Spleen (tissue), 11 donors: ENCODE data around the gene CACNA1F. TPM values are rescaled to one million over a fixed set of nuclear protein-coding genes. Genes with fewer than 3 reads are reported as not detected.

Experiments
- DNase-seq: peaks from one replicate; pipeline ENCODE4 v3.0.0-alpha.2; 2020
- H3K27ac ChIP-seq, 8 donors: fragments of 200-600 bp; sonication (generic) in 7 of 8; 1 replicate in 4 of 8; 2 replicates in 4 of 8; pipeline versions ENCODE4 v1.5.0 to v1.8.0; 2016 to 2021; ENCODE audit warnings: inconsistent platforms in 4 of 8, mild to moderate bottlenecking in 4 of 8, moderate library complexity in 1 of 8
- H3K27me3 ChIP-seq, 7 donors: fragments of 200-600 bp; sonication (generic) in 6 of 7; replicated peaks in 1 of 7; 1 replicate in 4 of 7; 2 replicates in 3 of 7; pipeline versions ENCODE4 v1.5.0 to v1.8.0; 2016 to 2021; ENCODE audit warnings: inconsistent platforms in 3 of 7, mild to moderate bottlenecking in 1 of 7
- H3K36me3 ChIP-seq, 6 donors: fragments of 200-600 bp; sonication (generic) in 5 of 6; 1 replicate in 4 of 6; 2 replicates in 2 of 6; pipeline versions ENCODE4 v1.5.0 to v1.8.0; 2016 to 2021; ENCODE audit warnings: inconsistent platforms in 2 of 6
- H3K4me1 ChIP-seq, 6 donors: fragments of 200-600 bp; sonication (generic) in 5 of 6; 1 replicate in 3 of 6; 2 replicates in 3 of 6; pipeline versions ENCODE4 v1.5.0 to v1.8.0; 2016 to 2021; ENCODE audit warnings: inconsistent platforms in 3 of 6
- H3K4me3 ChIP-seq, 8 donors: fragments of 200-600 bp; sonication (generic) in 7 of 8; 1 replicate in 4 of 8; 2 replicates in 4 of 8; pipeline versions ENCODE4 v1.5.0 to v1.8.0; 2016 to 2021; ENCODE audit warnings: inconsistent platforms in 4 of 8, mild to moderate bottlenecking in 4 of 8, moderate library complexity in 2 of 8
- H3K9me3 ChIP-seq, 8 donors: fragments of 200-600 bp; sonication (generic) in 7 of 8; 1 replicate in 4 of 8; 2 replicates in 4 of 8; pipeline versions ENCODE4 v1.5.0 to v1.8.0; 2016 to 2021; ENCODE audit warnings: inconsistent platforms in 4 of 8
- POLR2A ChIP-seq, 3 donors: fragments of 450-650 bp; IDR thresholded peaks; one replicate each; pipeline ENCODE4 v1.5.1; 2017; ENCODE audit warnings: antibody characterized with exemption in 3 of 3, mild to moderate bottlenecking in 1 of 3
- POLR2AphosphoS5 ChIP-seq, 3 donors: sonication (generic); formaldehyde crosslinking; IDR thresholded peaks; one replicate each; pipeline ENCODE4 v1.5.1; 2017; ENCODE audit warnings: antibody characterized with exemption in 3 of 3
- WGBS, 5 donors: extraction: QIAGEN DNeasy Blood & Tissue Kit in 3 of 5; methylation state at CpG; one replicate each; pipeline versions ENCODE4 v1.1.5 to v1.1.7; 2013 to 2018; 5-methylcytosine and 5-hydroxymethylcytosine counted together
- intact Hi-C: fragments of 100-400 bp; cut with DNase I; formaldehyde crosslinking; loops from one replicate; pipeline ENCODE4 v1.15.0; 2023; ENCODE audit warnings: low total_unique reads
- polyA plus RNA-seq, 3 donors: library from polyadenylated mRNA; stranded (reverse); fragments of 200-250 nt; gene quantifications; one replicate each; pipeline ENCODE4 v1.2.1, GENCODE V29; 2013
- total RNA-seq, 7 donors: library from RNA; depleted of rRNA in 3 of 7; stranded (reverse); fragments of >200 nt in 3 of 7; fragmentation: NEBNext Ultra II Directional in 4 of 7; extraction: Animal tissue kit (Norgen Biotek cat#: 25700) in 4 of 7; gene quantifications; one replicate each; pipeline versions ENCODE4 v1.1.0 to v1.2.1, GENCODE V29; 2016 to 2021
- TF ChIP-seq, protein P1 (sequence below), 11 experiments: fragments of 200-600 bp in 7 of 11; fragments of 450-650 bp in 4 of 11; sonication (generic) in 4 of 11; IDR thresholded peaks in 8 of 11; conservative IDR thresholded peaks in 3 of 11; 1 replicate in 7 of 11; 2 replicates in 4 of 11; pipeline versions ENCODE4 v1.4.0 to v1.8.0; 2016 to 2021; ENCODE audit warnings: antibody characterized with exemption in 11 of 11, inconsistent platforms in 4 of 11, mild to moderate bottlenecking in 1 of 11
- donor health status: healthy with polysubstance abuse.
- donor health status: DM: no; HTN: no; CAD: no; lungs with moderate emphysema.
- donor health status: DM: no; HTN: no; CAD: no.
- donor health status: Bipolar disorder and iron deficiency.
- donor health status: healthy.
- donor health status: DM: no; HTN: no; CAD: no.
- donor health status: DM: yes; HTN: yes; CAD: no.

Gene CACNA1F
- total and polyA plus RNA-seq, 10 donors, result 0.55 to 2.9 (median 0.91) TPM

DNA sequence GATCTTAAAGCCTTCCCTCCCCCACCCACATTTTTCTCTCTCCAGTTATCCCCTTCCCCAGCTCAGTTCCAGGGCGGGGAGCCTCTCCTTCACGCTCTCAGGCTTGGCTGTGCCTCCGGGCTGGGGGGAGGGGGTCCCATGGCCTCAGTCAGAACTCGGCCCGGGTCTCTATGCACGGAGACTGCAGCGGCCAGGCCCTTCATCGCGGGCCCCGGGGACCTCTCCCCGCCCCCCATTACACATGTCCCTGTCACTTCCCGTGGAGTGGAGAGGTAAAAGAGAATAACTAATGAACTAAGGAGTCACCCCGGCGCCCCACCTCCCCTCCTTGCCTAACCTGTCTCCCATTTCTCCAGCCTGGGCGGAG, 46.1 kb downstream of the CACNA1F start:
- no peak for TF ChIP-seq POLR2AphosphoS5 (IDR thresholded peaks at IDR 0.05)
- TF ChIP-seq POLR2A (IDR thresholded peaks at IDR 0.05), result no peak
- TF ChIP-seq, protein P1, sequence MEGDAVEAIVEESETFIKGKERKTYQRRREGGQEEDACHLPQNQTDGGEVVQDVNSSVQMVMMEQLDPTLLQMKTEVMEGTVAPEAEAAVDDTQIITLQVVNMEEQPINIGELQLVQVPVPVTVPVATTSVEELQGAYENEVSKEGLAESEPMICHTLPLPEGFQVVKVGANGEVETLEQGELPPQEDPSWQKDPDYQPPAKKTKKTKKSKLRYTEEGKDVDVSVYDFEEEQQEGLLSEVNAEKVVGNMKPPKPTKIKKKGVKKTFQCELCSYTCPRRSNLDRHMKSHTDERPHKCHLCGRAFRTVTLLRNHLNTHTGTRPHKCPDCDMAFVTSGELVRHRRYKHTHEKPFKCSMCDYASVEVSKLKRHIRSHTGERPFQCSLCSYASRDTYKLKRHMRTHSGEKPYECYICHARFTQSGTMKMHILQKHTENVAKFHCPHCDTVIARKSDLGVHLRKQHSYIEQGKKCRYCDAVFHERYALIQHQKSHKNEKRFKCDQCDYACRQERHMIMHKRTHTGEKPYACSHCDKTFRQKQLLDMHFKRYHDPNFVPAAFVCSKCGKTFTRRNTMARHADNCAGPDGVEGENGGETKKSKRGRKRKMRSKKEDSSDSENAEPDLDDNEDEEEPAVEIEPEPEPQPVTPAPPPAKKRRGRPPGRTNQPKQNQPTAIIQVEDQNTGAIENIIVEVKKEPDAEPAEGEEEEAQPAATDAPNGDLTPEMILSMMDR (IDR thresholded peaks at IDR 0.05 in 8 of 11, conservative IDR thresholded peaks at IDR 0.05 in 3 of 11), result no peak
- H3K4me1 ChIP-seq, result peaks cover 0 to 52% (median 19%) of the 10 kb centered on the region in 6 donors
- DNase-seq, result peak; percentile 72
- no peaks in the 10 kb centered on the region for H3K9me3 ChIP-seq
- peak overlapping the region in 5 of 8 donors; percentile 75 to 90 (median 83) for H3K27ac ChIP-seq
- 74 to 81% (median 79%) methylated on average over 12 to 15 of the region's 15 CpGs for WGBS, 5 donors
- intact Hi-C loops, result no loop called here
- no peaks in the 10 kb centered on the region for H3K27me3 ChIP-seq
- H3K4me3 ChIP-seq, result no peak overlapping the region
- peaks cover 0 to 18% (median 3%) of the 10 kb centered on the region in 6 donors for H3K36me3 ChIP-seq

DNA sequence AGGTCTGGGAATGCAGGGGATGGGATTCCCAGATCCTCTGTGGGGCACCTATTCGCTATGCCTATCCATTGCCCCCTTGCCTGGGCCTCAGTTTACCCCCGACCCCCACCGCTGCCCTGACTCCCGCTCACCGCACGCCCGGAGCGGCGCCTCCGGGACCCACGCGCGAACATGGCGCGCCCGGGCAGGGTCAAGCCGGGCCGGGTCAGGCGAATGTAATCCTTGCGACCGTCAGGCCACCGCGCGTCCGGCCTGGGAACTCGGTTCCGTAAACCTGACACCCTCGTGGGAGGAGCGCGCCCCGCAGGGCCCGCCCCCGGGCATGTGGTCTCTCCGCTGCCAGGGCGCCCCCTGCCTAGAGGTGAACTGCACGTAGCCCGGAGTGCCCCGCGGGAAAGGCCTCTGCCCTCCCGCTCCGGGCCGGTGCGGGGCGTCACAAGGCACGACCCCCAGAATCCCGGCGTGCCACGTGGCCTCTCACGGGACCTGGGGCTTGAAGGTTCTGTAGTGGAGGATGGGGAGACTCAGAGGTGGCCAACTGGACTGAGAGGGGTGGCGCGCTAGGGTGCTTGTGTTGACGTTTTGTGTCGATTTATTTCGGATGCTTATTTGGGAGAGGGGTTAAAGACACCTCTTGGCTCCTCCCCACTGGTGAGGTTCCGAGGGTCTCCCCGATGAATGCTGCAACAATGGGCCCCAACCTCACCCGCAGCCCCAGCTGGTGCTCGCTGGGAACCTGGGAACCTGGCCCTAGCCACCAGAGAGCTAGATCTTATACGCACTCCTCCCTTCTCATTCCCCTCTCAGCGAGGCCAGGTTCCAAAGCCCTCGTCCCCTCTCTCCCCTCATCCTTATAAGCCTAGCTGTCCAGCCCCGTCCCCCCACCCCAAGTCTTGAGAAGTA, 46.8 kb downstream of the CACNA1F start, which contains the start of gene PRICKLE3:
Gene PRICKLE3, minus strand, starts transcription at position 249 of the 903 bp plus-strand sequence. Its CDS starts 76 bp downstream, at position 173.
- 15 to 70% (median 40%) methylated on average over 12 to 62 of the region's 62 CpGs for WGBS, 5 donors
- Histone ChIP-seq H3K36me3 (peaks cover 0 to 23% (median 3%) of the 10 kb centered on the region in 6 donors), H3K27ac (peak within 1 kb of the TSS; percentile 57 to 90 (median 80)), H3K4me3 (peak within 1 kb of the TSS; percentile 23 to 76 (median 49)), H3K27me3 (no peaks in the 10 kb centered on the region), H3K4me1 (peaks cover 0 to 47% (median 15%) of the 10 kb centered on the region in 6 donors), H3K9me3 (no peaks in the 10 kb centered on the region)
- TF ChIP-seq, protein P1 (IDR thresholded peaks at IDR 0.05 in 8 of 11, conservative IDR thresholded peaks at IDR 0.05 in 3 of 11), result peak in 10 of 11 experiments; percentile 21 to 63 (median 47)
- peak; percentile 86 to 90 (median 86) for TF ChIP-seq POLR2AphosphoS5 (IDR thresholded peaks at IDR 0.05)
- peak in 1 of 3 donors; percentile 37 for TF ChIP-seq POLR2A (IDR thresholded peaks at IDR 0.05)
- intact Hi-C loops, result no loop called here
- DNase-seq, result peak; percentile 96

DNA sequence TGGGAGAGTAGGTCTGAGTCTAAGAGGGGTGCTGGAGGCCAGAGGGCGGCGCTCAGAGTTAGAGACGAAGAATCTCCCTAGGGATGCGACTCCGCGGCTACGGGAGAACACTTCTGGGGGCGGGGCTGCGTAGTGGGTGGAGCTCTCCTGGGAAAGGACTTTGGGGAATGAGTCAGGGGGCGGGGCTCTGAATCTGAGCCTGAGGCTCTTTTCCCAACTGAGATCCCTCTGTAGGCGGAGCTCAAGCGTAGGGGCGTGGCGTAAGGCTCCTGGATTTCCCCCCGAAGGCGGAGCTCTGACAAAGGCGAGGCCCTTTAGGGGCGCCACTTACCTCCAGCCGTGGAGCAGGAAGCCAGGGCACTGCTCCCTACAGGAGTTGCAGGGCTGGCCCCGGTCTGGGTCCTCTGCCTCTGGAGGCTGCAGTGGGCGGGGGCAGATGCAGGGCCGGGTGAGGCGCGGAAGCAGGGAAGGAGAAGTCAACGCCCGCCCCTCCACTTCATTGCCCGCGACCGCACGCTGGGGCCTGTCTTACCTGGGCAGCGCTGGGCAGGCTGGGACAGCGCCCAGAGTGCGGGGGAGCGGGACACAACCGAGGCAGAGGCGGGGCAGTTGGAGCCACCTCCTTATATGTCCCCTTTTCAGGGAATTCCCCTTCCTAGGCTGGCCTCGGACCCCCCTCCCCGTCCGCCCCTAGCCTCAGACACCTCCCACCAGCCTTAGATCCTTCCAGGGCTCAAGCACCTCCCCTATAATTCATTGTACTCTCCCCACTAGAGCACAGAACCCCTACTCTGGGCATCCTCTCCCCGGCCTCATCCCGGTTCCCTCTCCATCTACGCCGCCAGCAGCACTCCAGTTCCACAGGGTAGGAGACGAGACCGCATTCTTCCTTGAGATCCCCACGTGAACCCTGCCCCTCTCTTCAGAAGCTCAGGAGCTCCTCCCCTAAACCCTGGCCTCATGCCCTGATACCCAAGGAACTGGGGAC, 48.6 kb downstream of the CACNA1F start:
- peaks cover 0 to 36% (median 3%) of the 10 kb centered on the region in 6 donors for H3K36me3 ChIP-seq
- H3K27ac ChIP-seq, result peak overlapping the region in 7 of 8 donors; percentile 62 to 87 (median 70)
- H3K4me3 ChIP-seq, result peak overlapping the region in 7 of 8 donors; percentile 33 to 76 (median 49)
- intact Hi-C loops, result no loop called here
- no peaks in the 10 kb centered on the region for H3K9me3 ChIP-seq
- peak; percentile 42 to 70 (median 68) for TF ChIP-seq POLR2AphosphoS5 (IDR thresholded peaks at IDR 0.05)
- TF ChIP-seq, protein P1 (IDR thresholded peaks at IDR 0.05 in 8 of 11, conservative IDR thresholded peaks at IDR 0.05 in 3 of 11), result no peak
- TF ChIP-seq POLR2A (IDR thresholded peaks at IDR 0.05), result no peak
- no peaks in the 10 kb centered on the region for H3K27me3 ChIP-seq
- peak; percentile 89 for DNase-seq
- peaks cover 0 to 39% (median 13%) of the 10 kb centered on the region in 6 donors for H3K4me1 ChIP-seq
- 17 to 56% (median 39%) methylated on average over 17 to 46 of the region's 46 CpGs for WGBS, 5 donors
